Cardiac septum (tissue), 1 donor: ENCODE results near the gene ZNF777. TPM values are rescaled to one million over a fixed set of nuclear protein-coding genes. Genes with fewer than 3 reads are reported as not detected.

Source experiments
- DNase-seq: peaks from one replicate; pipeline ENCODE4 v3.0.0-alpha.2; 2020; ENCODE audit warnings: low spot score
- intact Hi-C: fragments of 100-400 bp; cut with DNase I; formaldehyde crosslinking; loops from one replicate; pipeline ENCODE4 v1.14.0; 2022
- total RNA-seq: library from RNA; stranded (reverse); fragmentation: NEBNext Ultra II Directional; extraction: Animal tissue kit (Norgen Biotek cat#: 25700); gene quantifications from one replicate; pipeline ENCODE4 v1.2.1, GENCODE V29; 2021
- donor health status: DM: no; HTN: no; CAD: no.

Gene ZNF777
- total RNA-seq, 1 donor from 2014 or later: 7.6 TPM

DNA sequence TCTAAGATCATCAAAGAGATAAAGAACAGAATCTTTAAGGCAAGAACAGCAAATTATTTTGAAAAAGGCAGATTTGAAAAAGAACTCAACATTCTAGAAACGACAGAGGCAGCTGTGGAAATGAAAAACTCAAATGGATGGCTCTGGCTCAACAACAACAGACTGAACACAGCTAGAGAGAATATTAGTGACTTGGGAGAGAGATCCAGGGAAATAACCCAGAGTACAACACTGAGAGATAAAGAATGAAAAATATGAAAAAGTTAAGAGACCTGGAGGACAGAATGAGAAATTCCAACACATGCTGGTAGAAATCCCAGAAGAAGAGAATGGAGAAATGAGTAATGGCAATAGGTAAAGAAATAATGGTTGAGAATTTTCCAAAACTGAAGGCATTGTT, 17.9 kb upstream of the ZNF777 start:
- intact Hi-C loops: no loop called here

GRCh38 chr7:149477494-149478443, 16.9 kb upstream of the ZNF777 start:
- intact Hi-C loops: no loop called here
- DNase-seq: no peak

More for the DNA sequence above, 17.9 kb upstream of the ZNF777 start:
- no peak for DNase-seq

- intact Hi-C loops: no loop called here
- DNase-seq: no peak
Observed at GRCh38 chr7:149476791-149477190, 15.9 kb upstream of the ZNF777 start.

DNA sequence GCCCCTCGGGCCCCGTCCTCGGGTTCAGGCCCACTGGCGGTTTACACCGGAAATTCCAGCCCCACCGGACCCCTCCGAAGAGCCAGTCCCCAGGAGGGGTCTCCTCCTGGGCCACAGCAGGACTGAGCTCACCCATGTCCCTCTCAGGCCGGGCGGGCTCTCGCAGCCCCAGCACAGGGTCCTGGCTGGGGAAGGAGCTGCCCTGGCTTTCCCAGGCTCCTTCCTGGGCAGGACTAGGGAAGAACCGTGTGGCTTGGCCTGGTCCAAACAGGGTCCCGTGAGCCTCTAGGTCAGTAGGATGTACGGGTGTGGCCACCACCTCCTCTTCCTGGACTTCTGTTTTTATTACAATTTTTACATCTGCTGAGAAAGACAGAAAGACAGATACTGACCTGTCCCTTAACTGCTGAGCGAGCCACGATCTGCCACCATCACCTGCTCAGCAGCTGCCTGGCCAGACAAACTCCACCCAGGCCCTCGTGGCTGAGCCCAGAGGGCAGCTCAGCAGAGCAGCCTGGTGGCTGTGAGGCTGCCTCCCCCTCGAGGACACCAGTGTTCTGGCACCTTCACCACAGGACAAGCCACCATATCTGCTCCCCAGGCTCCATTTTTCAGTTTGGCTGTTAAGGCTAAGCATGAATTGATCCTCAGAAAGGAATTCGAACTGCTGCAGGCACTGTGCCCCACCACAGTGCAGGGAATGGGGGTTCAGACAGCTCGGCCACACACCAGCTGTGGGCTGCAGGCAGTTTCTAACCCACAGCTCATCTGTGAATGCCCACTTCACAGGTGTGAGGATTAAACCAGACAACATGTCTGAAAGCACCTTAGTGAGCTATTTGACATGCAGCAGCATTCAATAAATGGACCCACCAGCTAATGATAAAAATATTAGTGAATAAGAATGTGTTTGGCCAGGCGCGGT, 14.5 kb upstream of the ZNF777 start:
- intact Hi-C loops: no loop called here
- no peak for DNase-seq

DNA sequence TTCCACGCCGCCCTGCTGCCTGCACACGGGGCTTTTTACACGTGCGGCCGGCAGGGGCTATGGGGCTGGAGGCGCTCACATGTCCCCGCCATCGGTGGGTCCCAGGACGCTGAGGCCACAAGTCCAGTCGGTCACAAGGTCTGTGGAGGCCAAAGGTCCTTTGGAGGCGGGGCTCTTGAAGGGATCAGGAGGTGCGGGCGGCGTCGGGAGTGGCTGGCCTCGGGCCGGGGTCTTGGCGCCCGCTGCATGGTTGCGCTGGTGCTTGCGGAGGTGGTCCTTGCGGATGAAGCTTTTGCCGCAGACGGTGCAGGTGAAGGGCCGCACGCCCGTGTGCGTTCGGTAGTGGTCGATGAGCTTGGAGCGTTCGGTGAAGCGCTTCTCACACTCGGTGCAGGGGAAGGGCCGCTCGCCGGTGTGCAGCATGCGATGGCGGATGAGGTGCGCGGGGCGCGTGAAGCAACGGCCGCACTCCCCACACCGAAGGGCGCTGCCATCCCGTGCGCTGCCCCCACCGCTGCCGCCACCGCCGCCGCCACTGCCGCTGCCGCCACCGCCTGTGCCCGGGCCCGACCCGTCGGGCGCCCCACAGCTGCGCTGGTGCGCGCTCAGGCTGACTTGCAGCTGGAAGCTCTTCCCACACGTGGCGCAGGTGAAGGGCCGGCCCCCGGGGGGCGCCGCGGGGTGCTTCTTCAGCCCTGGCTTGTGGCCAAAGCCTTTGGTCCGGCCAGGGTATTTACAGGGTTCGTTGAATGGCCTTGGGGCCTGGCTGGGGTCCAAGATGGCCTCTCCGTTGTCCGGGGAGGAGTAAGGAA, 13.7 kb upstream of the ZNF777 start:
- intact Hi-C loops: no loop called here
- no peak for DNase-seq

DNA sequence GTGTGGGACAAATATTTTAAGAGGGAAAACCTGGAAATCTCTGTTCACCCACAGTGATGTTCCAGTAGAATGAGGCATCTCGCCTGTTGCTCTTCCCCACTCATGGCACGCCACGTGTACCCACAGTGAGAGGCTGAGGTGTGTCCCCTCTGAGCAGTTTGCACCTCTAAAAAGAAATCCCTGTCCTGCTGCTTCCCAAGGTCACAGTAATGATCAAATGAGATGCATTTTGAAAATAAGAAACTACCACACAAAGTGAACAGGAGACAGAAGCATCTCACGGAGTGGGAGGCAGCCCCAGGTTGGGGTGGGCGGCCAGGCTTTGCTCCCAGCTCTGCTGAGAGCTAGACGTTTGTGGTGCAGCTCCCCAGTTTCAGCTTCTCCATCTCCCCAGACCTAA, 12.4 kb upstream of the ZNF777 start:
- intact Hi-C loops: no loop called here
- DNase-seq: no peak

DNA sequence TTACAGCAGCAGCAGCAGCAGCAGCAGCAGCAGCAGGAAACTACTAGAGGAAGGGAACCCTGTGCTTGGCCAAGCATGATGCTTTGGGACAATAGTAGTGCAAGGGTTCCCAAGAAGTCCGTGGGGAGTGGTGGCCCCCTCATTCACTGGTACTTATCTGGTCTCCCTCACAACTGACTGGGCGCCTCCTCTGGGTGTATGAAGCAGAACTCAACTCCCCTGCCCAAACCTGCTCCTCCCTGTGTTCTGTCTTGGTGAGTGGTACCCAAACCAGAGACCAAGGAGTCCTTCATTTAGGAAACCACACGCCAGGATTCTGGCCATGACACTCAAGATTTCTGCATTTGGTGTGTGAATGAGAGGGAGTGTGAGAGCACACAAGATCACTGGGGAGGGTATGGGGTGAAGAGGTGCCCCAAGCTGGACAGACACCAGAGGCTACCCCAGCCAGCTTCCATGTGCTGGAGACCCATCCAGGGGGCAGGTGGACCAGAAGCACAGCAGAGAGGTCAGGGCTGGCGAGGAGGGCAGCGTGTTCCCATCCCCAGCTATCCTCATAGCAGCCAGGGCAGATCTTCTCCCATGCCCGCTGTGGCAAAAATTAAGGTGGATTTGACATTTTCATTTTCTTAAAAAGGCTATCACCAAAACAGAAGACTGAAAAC, 10.6 kb upstream of the ZNF777 start:
- intact Hi-C loops: no loop called here
- DNase-seq: no peak

DNA sequence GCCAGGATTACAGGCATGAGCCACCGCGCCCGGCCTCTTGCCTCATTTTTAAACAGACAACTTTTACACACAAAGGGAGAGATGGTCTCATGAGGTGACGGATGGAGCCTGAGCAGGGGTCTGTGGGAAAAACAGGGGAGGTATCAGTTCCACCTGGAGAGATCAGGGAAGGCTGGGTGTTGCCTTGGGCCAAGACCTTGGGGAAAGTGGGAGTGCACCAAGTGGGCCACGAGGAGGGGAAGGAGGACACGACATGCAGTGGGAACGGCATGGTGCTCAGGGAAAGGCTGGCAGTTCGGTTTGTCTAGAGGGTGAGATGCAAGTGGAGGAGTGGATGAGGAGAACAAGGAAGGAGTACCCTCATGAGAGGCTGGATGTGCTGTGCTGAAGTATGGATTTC, 8.9 kb upstream of the ZNF777 start:
- DNase-seq: no peak
- intact Hi-C loops: no loop called here

GRCh38 chr7:149468208-149468607, 7.3 kb upstream of the ZNF777 start:
- no peak for DNase-seq
- intact Hi-C loops: no loop called here

DNA sequence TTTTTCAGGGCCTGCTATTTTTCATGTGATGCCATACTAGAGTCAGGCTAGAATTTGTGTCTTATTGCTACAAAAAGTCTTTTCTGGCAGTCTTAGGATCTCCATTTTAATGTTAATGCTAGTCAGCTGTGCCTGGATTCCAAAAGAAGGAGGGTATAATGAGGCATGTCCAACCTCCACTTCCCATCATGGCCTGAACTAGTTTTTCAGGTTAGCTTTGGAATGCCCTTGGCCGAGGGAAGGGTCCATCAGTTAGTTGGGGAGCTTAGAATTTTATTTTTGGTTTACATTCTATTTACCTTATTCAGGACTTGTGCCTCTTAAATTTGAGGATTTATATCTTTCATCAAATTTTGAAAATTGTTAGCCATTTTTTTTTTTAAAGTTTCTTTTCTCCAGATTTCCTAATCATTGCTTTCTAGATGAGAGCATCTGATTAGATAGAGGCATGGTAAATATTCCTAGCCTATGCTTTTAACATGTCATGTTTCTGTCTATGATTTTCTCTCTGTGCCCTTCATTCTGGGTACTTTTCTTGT, 6.5 kb upstream of the ZNF777 start:
- intact Hi-C loops: no loop called here
- DNase-seq: no peak

DNA sequence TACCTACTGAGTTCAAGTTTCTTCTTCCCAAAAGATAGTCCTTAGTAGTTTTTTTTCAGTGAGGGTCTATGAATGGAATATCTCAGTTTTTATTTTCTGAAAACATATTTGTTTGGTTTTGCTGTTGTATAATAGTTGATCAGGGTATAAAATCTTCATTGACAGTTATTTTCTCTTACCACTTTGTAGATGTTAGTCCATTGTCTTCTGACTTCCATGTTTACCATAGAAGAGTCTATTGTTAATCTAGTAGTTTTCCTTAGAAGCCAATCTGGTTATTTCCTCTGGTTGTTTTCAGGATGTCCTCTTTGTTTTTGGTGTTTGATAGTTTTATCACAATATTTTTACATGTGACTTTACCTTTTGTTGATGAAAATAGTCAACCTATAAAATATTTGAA, 5.5 kb upstream of the ZNF777 start:
- DNase-seq: no peak
- intact Hi-C loops: no loop called here

GRCh38 chr7:149463500-149464161, 2.8 kb upstream of the ZNF777 start:
- intact Hi-C loops: no loop called here
- no peak for DNase-seq

- intact Hi-C loops: no loop called here
Observed at GRCh38 chr7:149462101-149462520, 1.2 kb upstream of the ZNF777 start.

DNA sequence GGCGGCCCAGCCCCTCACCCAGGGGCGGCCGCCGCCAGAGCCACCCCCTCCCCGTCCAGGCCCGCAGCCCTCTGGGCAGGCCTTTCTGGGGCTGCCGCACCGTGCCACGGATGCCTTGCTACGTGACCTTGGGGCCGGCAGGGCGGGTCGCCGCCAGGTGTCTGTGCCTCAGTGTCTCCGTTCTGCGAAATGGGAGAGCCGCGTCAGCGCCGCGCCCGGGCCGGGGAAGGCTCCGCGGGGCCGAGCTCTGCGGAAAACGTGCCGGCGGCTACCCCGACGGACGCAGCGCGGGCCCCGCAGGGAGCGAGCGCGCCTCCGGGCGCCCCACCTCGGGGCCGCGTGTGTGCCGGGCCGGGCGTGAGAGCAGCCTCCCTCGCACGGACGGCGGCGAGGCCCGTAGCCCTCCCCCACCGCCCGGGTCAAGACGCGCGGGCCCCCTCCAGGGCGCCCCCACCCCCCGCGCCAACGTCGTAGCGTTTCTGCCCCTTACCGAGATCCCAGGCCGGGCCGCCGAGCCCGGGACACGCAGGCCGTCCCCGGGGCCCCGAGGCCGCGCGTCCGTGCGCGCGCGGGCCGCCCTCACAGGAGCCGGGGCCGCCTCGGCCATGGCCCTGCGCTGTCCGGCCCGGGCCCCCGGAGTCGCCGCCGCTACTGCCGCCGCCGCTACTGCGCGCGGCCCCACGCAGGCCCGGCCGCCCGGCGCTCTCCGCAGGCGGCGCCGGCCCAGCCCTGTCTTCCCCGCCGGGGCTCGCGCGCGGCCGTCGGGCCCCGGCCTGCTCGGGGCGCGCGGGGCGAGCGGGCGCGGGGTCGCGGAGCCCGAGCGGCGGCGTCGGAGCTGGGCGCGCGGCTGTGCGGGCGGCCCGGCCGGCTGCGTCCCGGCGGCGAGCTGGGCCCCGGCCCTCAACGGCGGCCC, 1.1 kb downstream of the ZNF777 start:
- intact Hi-C loops: no loop called here
- DNase-seq: no peak

More at GRCh38 chr7:149462101-149462520, 1.2 kb upstream of the ZNF777 start:
- no peak for DNase-seq

DNA sequence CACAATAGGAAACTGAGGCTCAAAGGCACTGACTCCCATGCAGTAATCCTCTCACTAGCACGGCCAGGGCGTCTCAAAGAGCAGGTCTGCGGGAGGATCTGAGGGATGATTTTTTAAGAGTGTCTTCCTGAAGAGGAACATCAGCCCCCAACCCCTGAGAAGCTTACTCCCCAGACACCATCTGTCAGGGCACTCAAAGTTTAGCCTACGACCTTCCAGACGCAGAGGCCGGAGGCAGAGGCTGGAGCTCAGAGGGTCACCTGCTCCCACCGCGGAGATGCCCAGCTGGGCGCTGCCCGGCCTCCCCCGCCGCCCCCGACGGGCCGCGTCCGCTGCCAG, 1.7 kb downstream of the ZNF777 start:
- no peak for DNase-seq
- intact Hi-C loops: no loop called here

DNA sequence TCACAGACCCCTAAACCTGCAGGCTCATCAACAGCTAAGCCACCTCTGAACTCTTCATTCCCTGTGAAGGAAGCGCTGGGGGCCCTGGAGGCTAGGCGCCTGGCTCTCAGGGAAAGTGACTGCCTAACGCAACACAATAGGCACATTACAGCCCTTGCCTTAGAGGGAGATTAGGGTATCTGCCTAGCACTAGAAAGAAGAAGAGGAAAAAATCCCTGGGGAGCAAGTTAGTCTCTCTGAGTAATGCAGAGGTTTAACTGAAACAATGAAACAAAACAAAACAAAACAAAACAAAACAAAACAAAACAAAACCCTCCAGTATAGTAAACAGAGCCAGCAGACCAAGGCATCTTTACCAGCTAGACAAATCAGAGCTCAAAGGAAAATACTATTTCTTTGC, 2.6 kb downstream of the ZNF777 start:
- intact Hi-C loops: no loop called here
- DNase-seq: no peak

DNA sequence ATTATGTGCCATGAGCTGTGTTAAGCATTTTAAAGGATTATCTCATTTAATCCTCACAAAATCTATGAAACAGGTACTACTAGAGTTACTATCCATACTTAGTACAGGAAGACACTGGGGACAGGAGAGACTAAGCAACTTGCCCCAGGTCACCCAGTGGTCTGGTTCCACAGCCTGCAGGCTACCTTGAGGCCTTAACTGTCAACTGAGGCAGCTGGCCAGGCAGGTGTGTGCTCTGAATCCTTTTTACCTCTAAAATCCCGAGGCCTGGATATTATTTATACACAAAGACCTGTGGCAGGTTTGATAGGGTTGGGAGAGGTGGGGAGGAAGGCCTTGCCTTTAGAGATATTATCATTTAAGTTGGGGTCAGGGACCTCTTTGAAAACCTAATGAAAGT, 3.1 kb downstream of the ZNF777 start:
- intact Hi-C loops: no loop called here

More for the DNA sequence above, 3.1 kb downstream of the ZNF777 start:
- no peak for DNase-seq
